RWPE1 (cell line): ENCODE measurements around the gene SLC15A1.
"Not testable (repeated sequence)": the region's sequence is repeated elsewhere in the genome, so short reads cannot be mapped to it uniquely, and the experiment has no call there.

Experiments
- CTCF ChIA-PET: fragments of 350-600 bp; sonication (Branson Sonifier 250); formaldehyde crosslinking; extraction: SDS; loops from one replicate; lab custom pipeline; 2021; lab: Yijun Ruan, JAX
- POLR2A ChIA-PET: fragments of 400-600 bp; formaldehyde crosslinking; extraction: SDS; loops from one replicate; lab custom pipeline; 2020; ENCODE audit warnings: antibody characterized with exemption; ENCODE audit not compliant: low non-redundant PET; lab: Yijun Ruan, JAX
- DNase-seq: peaks from one replicate; pipeline ENCODE4 v3.0.0; 2012; ENCODE audit warnings: low spot score
- H3K27ac ChIP-seq: fragments of 450-650 bp; 2 replicates; pipeline ENCODE4 v1.5.1; 2017
- CTCF ChIP-seq: fragments of 450-650 bp; conservative IDR thresholded peaks from 2 replicates; pipeline ENCODE4 v1.5.1; 2017; ENCODE audit warnings: low read depth, mild to moderate bottlenecking

SLC15A1 gene

DNA sequence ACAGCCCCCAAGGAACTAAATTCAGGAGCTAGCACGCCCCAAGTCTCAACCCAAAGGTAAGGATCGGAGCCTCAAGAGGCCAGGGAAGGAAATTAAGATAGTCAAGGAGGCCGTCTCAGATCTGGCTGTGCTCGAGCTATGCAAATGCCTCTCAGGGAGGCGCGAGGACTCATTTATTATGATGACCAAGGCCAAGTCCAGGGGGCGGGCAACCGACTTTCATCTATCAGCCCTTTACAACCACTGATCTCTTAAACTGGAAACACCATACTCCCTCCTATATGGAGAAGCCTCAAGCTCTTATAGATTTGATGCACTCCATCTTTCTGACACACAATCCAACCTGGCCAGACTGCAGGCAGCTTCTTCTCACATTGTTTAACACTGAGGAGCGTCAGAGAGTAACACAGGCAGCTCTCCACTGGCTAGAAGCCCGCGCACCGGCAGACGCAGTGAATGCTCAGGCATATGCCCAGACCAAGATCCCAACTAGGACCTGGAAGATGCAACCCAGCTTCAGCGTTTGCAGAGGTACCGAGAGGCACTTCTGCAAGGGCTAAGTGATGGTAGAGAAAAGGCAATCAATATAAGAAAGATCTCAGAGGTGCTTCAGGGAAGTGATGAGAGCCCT is 9.6 kb upstream of the SLC15A1 start:
- TF ChIP-seq CTCF = no peak
- DNase-seq = no peak
- CTCF ChIA-PET = interaction anchor here (0.6 kb wide), 1 partner anchor 551 kb away, joined by 4 read pairs; no protein-coding TSS in a partner anchor
- no peak overlapping the region for H3K27ac ChIP-seq
- POLR2A ChIA-PET = interaction anchor here (0.6 kb wide), 1 partner anchor 601 kb away, joined by 5 read pairs; no protein-coding TSS in a partner anchor

DNA sequence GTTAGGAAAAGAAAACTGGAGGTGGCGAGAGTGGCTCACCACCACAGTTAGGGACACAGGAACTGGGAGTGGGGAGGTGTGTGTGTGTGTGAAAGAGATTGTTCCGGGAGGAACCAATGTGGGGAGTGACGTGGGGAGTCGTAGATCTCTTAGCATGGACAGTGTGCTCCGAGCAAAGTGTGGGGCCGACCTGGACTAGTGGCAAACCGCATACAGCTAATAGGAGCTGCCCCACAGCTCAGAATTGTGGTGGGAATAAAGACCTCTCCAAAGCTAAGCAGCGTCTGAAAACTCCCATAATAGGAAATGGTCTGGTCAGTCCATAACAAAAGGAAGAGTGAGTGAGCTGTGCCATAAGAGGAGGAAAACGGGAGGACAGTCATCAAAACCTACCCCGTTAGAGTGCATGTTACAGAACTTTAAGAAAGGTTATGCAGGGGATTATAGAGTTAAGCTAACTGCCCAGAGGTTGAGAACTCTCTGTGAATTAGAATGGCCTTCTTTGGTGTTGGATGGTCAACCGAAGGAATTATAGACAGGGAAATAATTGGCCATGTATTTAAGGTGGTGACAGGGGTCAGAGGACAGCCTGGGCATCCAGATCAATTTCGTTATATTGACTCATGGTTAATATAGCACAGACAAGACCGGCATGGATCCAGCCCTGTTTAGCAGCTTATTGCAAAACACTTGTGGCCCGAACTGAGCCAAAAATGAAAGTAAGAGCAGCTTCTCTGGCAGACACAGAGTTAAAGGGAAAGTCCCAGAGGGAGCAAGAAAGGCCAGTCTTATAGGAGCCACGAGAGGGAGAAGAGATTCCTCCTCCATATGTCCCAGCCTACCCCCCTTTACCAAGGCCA is 8.9 kb upstream of the SLC15A1 start:
- no peak for TF ChIP-seq CTCF
- peak; percentile 25 for DNase-seq
- no peak overlapping the region for H3K27ac ChIP-seq
- POLR2A ChIA-PET = interaction anchor here (0.6 kb wide), 1 partner anchor 602 kb away, joined by 5 read pairs; no protein-coding TSS in a partner anchor
- CTCF ChIA-PET = no interaction called here

DNA sequence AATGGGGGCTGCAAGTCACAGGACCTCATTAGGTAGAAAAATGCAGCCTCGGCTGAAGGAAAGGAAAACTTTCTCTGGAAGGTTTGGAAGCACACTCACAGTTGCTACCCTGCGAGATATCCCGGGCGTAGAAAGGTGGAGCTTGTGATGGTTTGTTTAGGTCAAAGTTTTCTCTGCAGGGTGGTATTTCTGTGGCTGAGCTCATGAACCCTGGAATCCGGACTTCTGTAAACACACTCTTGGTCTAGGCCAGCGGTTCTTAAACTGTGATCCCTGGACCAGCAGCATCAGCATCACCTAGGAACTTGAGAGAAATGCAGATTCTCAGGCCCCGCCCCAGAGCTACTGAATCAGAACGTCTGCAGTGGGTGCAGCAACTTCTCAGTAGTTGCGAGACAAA is 3.3 kb upstream of the SLC15A1 start:
- CTCF ChIA-PET = no interaction called here
- TF ChIP-seq CTCF = no peak
- H3K27ac ChIP-seq = no peak overlapping the region
- DNase-seq = no peak
- POLR2A ChIA-PET = no interaction called here

DNA sequence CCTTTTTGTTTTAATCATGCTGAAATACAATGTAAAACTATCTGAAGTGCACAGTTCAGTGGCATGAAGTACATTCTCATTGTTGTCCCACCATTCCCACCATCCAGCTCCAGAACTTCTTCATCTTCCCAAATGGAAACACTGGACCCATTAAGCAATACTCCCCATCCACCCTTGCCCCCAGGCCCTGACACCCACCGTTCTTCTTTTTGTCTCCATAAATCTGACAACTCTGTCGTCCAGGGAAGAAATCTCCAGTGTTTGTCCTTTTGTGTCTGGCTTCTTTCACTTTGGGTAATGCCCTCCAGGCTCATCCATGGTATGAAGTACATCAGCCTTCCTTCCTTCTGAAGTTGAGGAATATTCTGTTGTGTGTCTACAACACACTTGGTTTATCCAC is 2.6 kb upstream of the SLC15A1 start:
- no peak overlapping the region for H3K27ac ChIP-seq
- POLR2A ChIA-PET = no interaction called here
- TF ChIP-seq CTCF = no peak
- DNase-seq = no peak
- CTCF ChIA-PET = no interaction called here

DNA sequence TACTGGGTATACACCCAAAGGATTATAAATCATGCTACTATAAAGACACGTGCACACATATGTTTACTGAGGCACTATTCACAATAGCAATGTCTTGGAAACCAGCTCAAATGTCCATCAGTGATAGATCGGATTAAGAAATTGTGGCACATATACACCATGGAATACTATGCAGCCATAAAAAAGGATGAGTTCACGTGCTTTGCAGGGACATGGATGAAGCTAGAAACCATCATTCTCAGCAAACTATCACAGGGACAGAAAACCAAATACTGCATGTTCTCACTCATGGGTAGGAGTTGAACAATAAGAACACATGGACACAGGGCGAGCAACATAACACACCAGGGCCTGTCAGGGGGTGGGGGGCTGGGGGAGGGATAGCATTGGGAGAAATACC is 2.0 kb upstream of the SLC15A1 start:
- POLR2A ChIA-PET, DNase-seq, H3K27ac ChIP-seq, CTCF ChIA-PET: not testable (repeated sequence)

GRCh38 chr13:98751861-98752466 is 508 bp downstream of the SLC15A1 start:
- TF ChIP-seq CTCF = no peak
- POLR2A ChIA-PET = no interaction called here
- H3K27ac ChIP-seq = no peak overlapping the region
- no peak for DNase-seq
- CTCF ChIA-PET = interaction anchor here (0.6 to 0.7 kb wide), 2 partner anchors 32 to 728 kb away, joined by 3 to 4 read pairs; no protein-coding TSS in a partner anchor
